ENCODE data around the gene TMEM270.

GRCh38 chr7:73903321-73904218, 42.6 kb downstream of the TMEM270 start:
- no peak for TF ChIP-seq CTCF (IDR thresholded peaks at IDR 0.05; ENCODE audit: low read length)
- no peak for TF ChIP-seq EZH2 (IDR thresholded peaks at IDR 0.05; ENCODE audit: borderline replicate concordance, low read length)
